Ectodermal cell (in vitro differentiated cells): ENCODE measurements around the gene SMIM38.
"Not testable (repeated sequence)": the region's sequence is repeated elsewhere in the genome, so short reads cannot be mapped to it uniquely, and the experiment has no call there.

ENCODE experiments used
- H3K27ac ChIP-seq: 2 replicates; pipeline ENCODE4 v1.7.0; 2013; ENCODE audit warnings: mild to moderate bottlenecking, low read depth, low read length; ENCODE audit not compliant: insufficient read depth, poor library complexity, severe bottlenecking
- H3K27me3 ChIP-seq: 2 replicates; pipeline ENCODE4 v1.7.0; 2013; ENCODE audit warnings: mild to moderate bottlenecking, low read length; ENCODE audit not compliant: insufficient read depth, control insufficient read depth, poor library complexity, severe bottlenecking
- H3K36me3 ChIP-seq: one replicate; pipeline ENCODE4 v1.7.0; 2013; ENCODE audit warnings: low read length; ENCODE audit not compliant: control insufficient read depth, insufficient read depth
- H3K4me1 ChIP-seq: one replicate; pipeline ENCODE4 v1.7.0; 2013; ENCODE audit warnings: low read length; ENCODE audit not compliant: control insufficient read depth, insufficient read depth
- H3K4me3 ChIP-seq: 2 replicates; pipeline ENCODE4 v1.7.0; 2013; ENCODE audit warnings: low read depth, low read length, control low read depth; ENCODE audit not compliant: insufficient read depth
- H3K9me3 ChIP-seq: 2 replicates; pipeline ENCODE4 v1.7.0; 2013; ENCODE audit warnings: mild to moderate bottlenecking, low read length, moderate library complexity; ENCODE audit not compliant: control insufficient read depth
- WGBS, 2 experiments: methylation state at CpG; one replicate each; pipeline ENCODE4 v1.1.7; 2013; ENCODE audit warnings: missing lambda C conversion rate in 2 of 2; 5-methylcytosine and 5-hydroxymethylcytosine counted together

The SMIM38 gene

GRCh38 chr11:69140161-69140560 lies 15.6 kb upstream of the SMIM38 start:
- H3K4me3 ChIP-seq, H3K27me3 ChIP-seq: not testable (repeated sequence)
- WGBS, 2 experiments: 96% methylated on average over 7 of the region's 7 CpGs

GRCh38 chr11:69140635-69141034 lies 15.1 kb upstream of the SMIM38 start:
- H3K9me3 ChIP-seq: no peaks in the 10 kb centered on the region
- H3K36me3 ChIP-seq: no peaks in the 10 kb centered on the region
- H3K27me3 ChIP-seq: no peaks in the 10 kb centered on the region
- H3K4me3 ChIP-seq: no peak overlapping the region
- WGBS, 2 experiments: 91 to 97% methylated on average over 5 of the region's 5 CpGs
- H3K27ac ChIP-seq: no peak overlapping the region
- H3K4me1 ChIP-seq: no peaks in the 10 kb centered on the region

More at GRCh38 chr11:69140161-69140560, 15.6 kb upstream of the SMIM38 start:
- H3K27ac ChIP-seq, H3K36me3 ChIP-seq, H3K4me1 ChIP-seq, H3K9me3 ChIP-seq: not testable (repeated sequence)

GRCh38 chr11:69141742-69142141 lies 14.0 kb upstream of the SMIM38 start:
- Histone ChIP-seq H3K36me3 (no peaks in the 10 kb centered on the region), H3K27ac (no peak overlapping the region), H3K4me3 (no peak overlapping the region), H3K4me1 (no peaks in the 10 kb centered on the region), H3K27me3 (no peaks in the 10 kb centered on the region), H3K9me3 (no peaks in the 10 kb centered on the region)
- WGBS, 2 experiments: 88 to 89% methylated on average over 8 of the region's 8 CpGs

GRCh38 chr11:69142895-69143294 lies 12.8 kb upstream of the SMIM38 start:
- Histone ChIP-seq H3K27me3 (no peaks in the 10 kb centered on the region), H3K36me3 (no peaks in the 10 kb centered on the region), H3K9me3 (no peaks in the 10 kb centered on the region), H3K4me1 (no peaks in the 10 kb centered on the region), H3K27ac (no peak overlapping the region), H3K4me3 (no peak overlapping the region)
- 94 to 100% methylated on average over 2 of the region's 2 CpGs for WGBS, 2 experiments

- H3K9me3 ChIP-seq: no peaks in the 10 kb centered on the region
- H3K4me1 ChIP-seq: no peaks in the 10 kb centered on the region
- no peaks in the 10 kb centered on the region for H3K36me3 ChIP-seq
- H3K4me3 ChIP-seq: no peak overlapping the region
- no peak overlapping the region for H3K27ac ChIP-seq
- WGBS, 2 experiments: 76 to 78% methylated on average over 7 of the region's 7 CpGs
- H3K27me3 ChIP-seq: no peaks in the 10 kb centered on the region
Observed at GRCh38 chr11:69144316-69145049, 11.3 kb upstream of the SMIM38 start.

- Histone ChIP-seq H3K9me3 (no peaks in the 10 kb centered on the region), H3K27me3 (no peaks in the 10 kb centered on the region), H3K27ac (no peak overlapping the region), H3K36me3 (no peaks in the 10 kb centered on the region), H3K4me1 (no peaks in the 10 kb centered on the region), H3K4me3 (no peak overlapping the region)
- WGBS, 2 experiments: 87 to 89% methylated on average over 4 of the region's 4 CpGs
Observed at GRCh38 chr11:69145050-69145380, 10.7 kb upstream of the SMIM38 start.

GRCh38 chr11:69148377-69148762 lies 7.4 kb upstream of the SMIM38 start:
- peaks cover 15% of the 10 kb centered on the region for H3K4me1 ChIP-seq
- no peak overlapping the region for H3K4me3 ChIP-seq
- 94% methylated on average over 13 of the region's 13 CpGs for WGBS, 2 experiments

GRCh38 chr11:69148806-69149205 lies 6.9 kb upstream of the SMIM38 start:
- H3K4me1 ChIP-seq: peaks cover 15% of the 10 kb centered on the region
- no peaks in the 10 kb centered on the region for H3K27me3 ChIP-seq
- no peak overlapping the region for H3K27ac ChIP-seq
- H3K36me3 ChIP-seq: no peaks in the 10 kb centered on the region
- no peak overlapping the region for H3K4me3 ChIP-seq
- 92 to 94% methylated on average over 9 of the region's 9 CpGs for WGBS, 2 experiments
- H3K9me3 ChIP-seq: no peaks in the 10 kb centered on the region

More at GRCh38 chr11:69148377-69148762, 7.4 kb upstream of the SMIM38 start:
- Histone ChIP-seq H3K36me3 (no peaks in the 10 kb centered on the region), H3K27me3 (no peaks in the 10 kb centered on the region), H3K9me3 (no peaks in the 10 kb centered on the region), H3K27ac (no peak overlapping the region)

- not testable (repeated sequence) for H3K36me3 ChIP-seq, H3K27ac ChIP-seq, H3K9me3 ChIP-seq, H3K27me3 ChIP-seq, H3K4me3 ChIP-seq
- H3K4me1 ChIP-seq: peaks cover 15% of the 10 kb centered on the region
- 96 to 97% methylated on average over 11 of the region's 11 CpGs for WGBS, 2 experiments
Observed at GRCh38 chr11:69149338-69150045, 6.2 kb upstream of the SMIM38 start.

- Histone ChIP-seq H3K4me1 (peaks cover 15% of the 10 kb centered on the region), H3K27me3 (no peaks in the 10 kb centered on the region), H3K36me3 (no peaks in the 10 kb centered on the region), H3K9me3 (no peaks in the 10 kb centered on the region), H3K27ac (no peak overlapping the region), H3K4me3 (no peak overlapping the region)
- 83 to 92% methylated on average over 3 of the region's 3 CpGs for WGBS, 2 experiments
Observed at GRCh38 chr11:69150175-69150574, 5.6 kb upstream of the SMIM38 start.
